Measurements from ENCODE around the gene ZNF730. TPM values are rescaled to one million over a fixed set of nuclear protein-coding genes. Genes with fewer than 3 reads are reported as not detected.
"Not testable (repeated sequence)": the region's sequence is repeated elsewhere in the genome, so short reads cannot be mapped to it uniquely, and the experiment has no call there.

ZNF730 gene
- total RNA-seq, 1 donor from 2014 or later = 23.3 TPM

DNA sequence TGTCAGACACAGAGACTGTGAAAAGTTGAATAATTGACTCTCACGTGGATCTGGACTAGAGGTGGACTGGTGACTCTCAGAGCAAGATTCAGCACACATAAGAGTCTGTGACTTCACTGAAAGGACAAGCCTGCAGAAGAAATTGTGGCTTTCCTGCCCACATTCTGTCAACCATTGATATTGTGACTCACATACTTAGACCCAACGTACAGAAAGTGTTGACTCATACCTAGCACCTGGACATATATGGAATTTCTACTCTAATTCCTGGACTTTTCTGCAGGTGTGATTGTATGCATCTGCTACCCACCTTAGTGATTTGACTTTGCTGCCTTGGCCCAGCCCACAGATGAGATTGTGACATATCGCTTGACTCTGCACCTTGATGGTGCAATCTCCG is 15.6 kb upstream of the ZNF730 start:
- peaks cover 12% of the 10 kb centered on the region for H3K36me3 Mint-ChIP-seq (ENCODE audit: unreplicated experiment)
- no peak overlapping the region for H3K27ac Mint-ChIP-seq (ENCODE audit: unreplicated experiment)
- DNase-seq = no peak
- H3K4me1 Mint-ChIP-seq (ENCODE audit: low read depth, unreplicated experiment) = no peaks in the 10 kb centered on the region
- H3K9me3 Mint-ChIP-seq (ENCODE audit: unreplicated experiment) = peaks cover 4% of the 10 kb centered on the region
- no peaks in the 10 kb centered on the region for H3K27me3 Mint-ChIP-seq (ENCODE audit: unreplicated experiment)
- TF ChIP-seq, protein P1, sequence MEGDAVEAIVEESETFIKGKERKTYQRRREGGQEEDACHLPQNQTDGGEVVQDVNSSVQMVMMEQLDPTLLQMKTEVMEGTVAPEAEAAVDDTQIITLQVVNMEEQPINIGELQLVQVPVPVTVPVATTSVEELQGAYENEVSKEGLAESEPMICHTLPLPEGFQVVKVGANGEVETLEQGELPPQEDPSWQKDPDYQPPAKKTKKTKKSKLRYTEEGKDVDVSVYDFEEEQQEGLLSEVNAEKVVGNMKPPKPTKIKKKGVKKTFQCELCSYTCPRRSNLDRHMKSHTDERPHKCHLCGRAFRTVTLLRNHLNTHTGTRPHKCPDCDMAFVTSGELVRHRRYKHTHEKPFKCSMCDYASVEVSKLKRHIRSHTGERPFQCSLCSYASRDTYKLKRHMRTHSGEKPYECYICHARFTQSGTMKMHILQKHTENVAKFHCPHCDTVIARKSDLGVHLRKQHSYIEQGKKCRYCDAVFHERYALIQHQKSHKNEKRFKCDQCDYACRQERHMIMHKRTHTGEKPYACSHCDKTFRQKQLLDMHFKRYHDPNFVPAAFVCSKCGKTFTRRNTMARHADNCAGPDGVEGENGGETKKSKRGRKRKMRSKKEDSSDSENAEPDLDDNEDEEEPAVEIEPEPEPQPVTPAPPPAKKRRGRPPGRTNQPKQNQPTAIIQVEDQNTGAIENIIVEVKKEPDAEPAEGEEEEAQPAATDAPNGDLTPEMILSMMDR (IDR thresholded peaks at IDR 0.05; ENCODE audit: partially characterized antibody, unreplicated experiment) = no peak
- H3K4me3 Mint-ChIP-seq (ENCODE audit: unreplicated experiment) = no peak overlapping the region

- Mint-ChIP-seq H3K4me1 (ENCODE audit: low read depth, unreplicated experiment) (peaks cover 9% of the 10 kb centered on the region), H3K4me3 (ENCODE audit: unreplicated experiment) (peak overlapping the region; percentile 97), H3K27me3 (ENCODE audit: unreplicated experiment) (peaks cover 10% of the 10 kb centered on the region), H3K36me3 (ENCODE audit: unreplicated experiment) (peaks cover 9% of the 10 kb centered on the region), H3K27ac (ENCODE audit: unreplicated experiment) (peak overlapping the region; percentile 100), H3K9me3 (ENCODE audit: unreplicated experiment) (peaks cover 18% of the 10 kb centered on the region)
- DNase-seq = peak; percentile 26
- TF ChIP-seq, protein P1 (IDR thresholded peaks at IDR 0.05; ENCODE audit: partially characterized antibody, unreplicated experiment) = no peak
These were observed 1.6 kb downstream of the ZNF730 start for GRCh38 chr19:23118400-23118799.

GRCh38 chr19:23134211-23134610 is 17.4 kb downstream of the ZNF730 start:
- Mint-ChIP-seq H3K36me3 (ENCODE audit: unreplicated experiment) (peaks cover 33% of the 10 kb centered on the region), H3K27ac (ENCODE audit: unreplicated experiment) (peak overlapping the region; percentile 6)
- H3K4me3 Mint-ChIP-seq (ENCODE audit: unreplicated experiment); H3K9me3 Mint-ChIP-seq (ENCODE audit: unreplicated experiment); H3K27me3 Mint-ChIP-seq (ENCODE audit: unreplicated experiment); H3K4me1 Mint-ChIP-seq (ENCODE audit: low read depth, unreplicated experiment): not testable (repeated sequence)
- DNase-seq = peak; percentile 14

DNA sequence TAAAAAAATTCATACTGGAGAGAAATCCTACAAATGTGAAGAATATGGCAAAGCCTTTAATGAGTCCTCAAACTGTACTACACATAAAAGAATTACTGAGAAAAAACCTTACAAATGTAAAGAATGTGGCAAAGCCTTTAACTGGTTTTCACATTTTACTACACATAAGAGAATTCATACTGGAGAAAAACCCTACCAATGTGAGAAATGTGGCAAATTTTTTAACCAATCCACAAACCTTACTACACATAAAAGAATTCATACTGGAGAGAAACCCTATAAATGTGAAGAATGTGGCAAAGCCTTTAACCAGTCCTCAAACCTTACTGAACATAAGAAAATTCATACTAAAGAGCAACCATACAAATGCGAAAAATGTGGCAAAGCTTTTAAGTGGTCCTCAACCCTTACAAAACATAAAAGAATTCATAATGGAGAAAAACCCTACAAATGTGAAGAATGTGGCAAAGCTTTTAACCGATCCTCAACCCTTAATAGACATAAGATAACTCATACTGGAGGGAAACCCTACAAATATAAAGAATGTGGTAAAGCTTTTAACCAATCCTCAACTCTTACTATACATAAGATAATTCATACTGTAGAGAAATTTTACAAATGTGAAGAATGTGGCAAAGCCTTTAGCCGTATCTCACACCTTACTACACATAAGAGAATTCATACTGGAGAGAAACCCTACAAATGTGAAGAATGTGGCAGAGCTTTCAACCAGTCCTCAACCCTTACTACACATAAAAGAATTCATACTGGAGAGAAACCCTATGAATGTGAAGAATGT is 29.0 kb downstream of the ZNF730 start:
- Mint-ChIP-seq H3K9me3 (ENCODE audit: unreplicated experiment) (peaks cover 23% of the 10 kb centered on the region), H3K4me3 (ENCODE audit: unreplicated experiment) (no peak overlapping the region), H3K27ac (ENCODE audit: unreplicated experiment) (no peak overlapping the region), H3K36me3 (ENCODE audit: unreplicated experiment) (peaks cover 69% of the 10 kb centered on the region), H3K27me3 (ENCODE audit: unreplicated experiment) (peaks cover 2% of the 10 kb centered on the region), H3K4me1 (ENCODE audit: low read depth, unreplicated experiment) (no peaks in the 10 kb centered on the region)
- DNase-seq = no peak
- TF ChIP-seq, protein P1 (IDR thresholded peaks at IDR 0.05; ENCODE audit: partially characterized antibody, unreplicated experiment) = no peak

DNA sequence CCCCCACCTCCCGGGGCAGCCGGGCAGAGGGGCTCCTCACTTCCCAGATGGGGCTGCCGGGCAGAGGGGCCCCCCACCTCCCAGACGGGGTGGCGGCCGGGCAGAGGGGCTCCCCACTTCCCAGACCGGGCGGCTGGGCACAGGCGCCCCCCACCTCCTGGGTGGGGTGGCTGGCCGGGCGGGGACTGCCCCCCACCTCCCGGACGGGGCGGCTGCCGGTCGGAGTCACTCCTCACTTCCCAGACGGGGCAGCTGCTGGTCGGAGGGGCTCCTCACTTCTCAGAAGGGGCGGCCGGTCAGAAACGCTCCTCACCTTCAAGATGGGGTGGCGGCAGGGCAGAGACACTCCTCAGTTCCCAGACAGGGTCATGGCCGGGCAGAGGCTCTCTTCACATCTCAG is 43.9 kb downstream of the ZNF730 start:
- H3K4me1 Mint-ChIP-seq (ENCODE audit: low read depth, unreplicated experiment) = no peaks in the 10 kb centered on the region
- H3K9me3 Mint-ChIP-seq (ENCODE audit: unreplicated experiment) = peaks cover 16% of the 10 kb centered on the region
- TF ChIP-seq, protein P1 (IDR thresholded peaks at IDR 0.05; ENCODE audit: partially characterized antibody, unreplicated experiment) = no peak

GRCh38 chr19:23168286-23168685 is 51.5 kb downstream of the ZNF730 start:
- not testable (repeated sequence) for H3K9me3 Mint-ChIP-seq (ENCODE audit: unreplicated experiment); H3K4me1 Mint-ChIP-seq (ENCODE audit: low read depth, unreplicated experiment); H3K27ac Mint-ChIP-seq (ENCODE audit: unreplicated experiment); DNase-seq; H3K36me3 Mint-ChIP-seq (ENCODE audit: unreplicated experiment); H3K27me3 Mint-ChIP-seq (ENCODE audit: unreplicated experiment); H3K4me3 Mint-ChIP-seq (ENCODE audit: unreplicated experiment)

More for the DNA sequence above, 43.9 kb downstream of the ZNF730 start:
- H3K27me3 Mint-ChIP-seq (ENCODE audit: unreplicated experiment) = no peaks in the 10 kb centered on the region
- H3K36me3 Mint-ChIP-seq (ENCODE audit: unreplicated experiment) = peaks cover 32% of the 10 kb centered on the region
- no peak for DNase-seq
- no peak overlapping the region for H3K4me3 Mint-ChIP-seq (ENCODE audit: unreplicated experiment)
- H3K27ac Mint-ChIP-seq (ENCODE audit: unreplicated experiment) = no peak overlapping the region
